A549 (cell line): ENCODE data around the gene ZSWIM3. TPM values are rescaled to one million over a fixed set of nuclear protein-coding genes. Genes with fewer than 3 reads are reported as not detected.

Experiments
- ATAC-seq, 2 experiments: fragments of 200-7000 bp in 1 of 2; fragments of >200 bp in 1 of 2; cut with Nextera tagmentation in 1 of 2; cut with Tn5 transposase in 1 of 2; 3 replicates each; pipeline versions ENCODE4 v1.8.0 to v1.9.1; 2018 to 2020; ENCODE audit warnings: mild to moderate bottlenecking in 1 of 2, moderate library complexity in 1 of 2
- CTCF ChIA-PET: fragments of 300-600 bp; sonication (Branson Sonifier 250); formaldehyde crosslinking; extraction: SDS; loops from one replicate; lab custom pipeline; 2021; ENCODE audit warnings: antibody characterized with exemption, inconsistent platforms; lab: Yijun Ruan, JAX
- POLR2A ChIA-PET: fragments of 350-600 bp; formaldehyde crosslinking; extraction: SDS; loops from one replicate; lab custom pipeline; 2021; ENCODE audit warnings: antibody characterized with exemption, inconsistent platforms; lab: Yijun Ruan, JAX
- DNase-seq, 2 experiments: peaks; one replicate each; pipeline versions ENCODE4 v3.0.0 to v3.0.0-alpha.2; 2011 to 2016; ENCODE audit warnings: low read depth in 1 of 2, low spot score in 1 of 2
- FAIRE-seq: peaks from 2 replicates; lab custom pipeline; 2011; peaks lifted over from hg19 to GRCh38; lab: Jason Lieb, UNC
- H3K27ac ChIP-seq, 2 experiments: fragments of >200 bp; sonication (Bioruptor Twin); formaldehyde crosslinking; 3 replicates each; pipeline ENCODE4 v1.5.1; 2016 to 2017
- H3K4me1 ChIP-seq: fragments of >200 bp; sonication (Bioruptor Twin); formaldehyde crosslinking; 3 replicates; pipeline ENCODE4 v1.6.1; 2016
- H3K4me2 ChIP-seq: fragments of >200 bp; sonication (Bioruptor Twin); formaldehyde crosslinking; 3 replicates; pipeline ENCODE4 v1.6.1; 2016
- H3K4me3 ChIP-seq: fragments of >200 bp; sonication (Bioruptor Twin); formaldehyde crosslinking; 3 replicates; pipeline ENCODE4 v1.5.1; 2016
- H3K9me3 ChIP-seq: fragments of >200 bp; sonication (Bioruptor Twin); formaldehyde crosslinking; 3 replicates; pipeline ENCODE4 v1.6.1; 2016
- EHF ChIP-seq: fragments of 250-450 bp; sonication (Bioruptor Pico); IDR thresholded peaks from 2 replicates; pipeline ENCODE4 v1.5.0; 2020; ENCODE audit warnings: mild to moderate bottlenecking
- ESRRA ChIP-seq: fragments of 150-350 bp; IDR thresholded peaks from 2 replicates; pipeline ENCODE4 v1.6.1; 2014; ENCODE audit warnings: mild to moderate bottlenecking, low read length, borderline replicate concordance
- FOSL2 ChIP-seq, 2 experiments: fragments of 450-650 bp in 1 of 2; fragments of >200 bp in 1 of 2; sonication (Bioruptor Twin) in 1 of 2; formaldehyde crosslinking; IDR thresholded peaks; 2 replicates each; pipeline versions ENCODE4 v1.5.0 to v1.6.1; 2016 to 2020; ENCODE audit warnings: mild to moderate bottlenecking in 1 of 2, moderate library complexity in 1 of 2
- GATA3 ChIP-seq: IDR thresholded peaks from 2 replicates; pipeline ENCODE4 v1.6.1; 2012; ENCODE audit warnings: borderline replicate concordance
- HDAC2 ChIP-seq: fragments of 200-600 bp; sonication (generic); IDR thresholded peaks from 2 replicates; pipeline ENCODE4 v1.6.1; 2016
- HES2 ChIP-seq: fragments of >200 bp; sonication (Bioruptor Twin); formaldehyde crosslinking; IDR thresholded peaks from 2 replicates; pipeline ENCODE4 v1.6.1; 2016
- HOXB13 ChIP-seq: fragments of 250-450 bp; sonication (Bioruptor Pico); IDR thresholded peaks from 2 replicates; pipeline ENCODE4 v1.5.0; 2020; ENCODE audit warnings: low read depth, mild to moderate bottlenecking, moderate library complexity
- HOXB5 ChIP-seq: fragments of 250-450 bp; sonication (Bioruptor Pico); IDR thresholded peaks from 2 replicates; pipeline ENCODE4 v1.5.0; 2020; ENCODE audit warnings: mild to moderate bottlenecking, moderate library complexity
- JUN ChIP-seq, 2 experiments: fragments of >200 bp; sonication (Bioruptor Twin); formaldehyde crosslinking; IDR thresholded peaks; 2 replicates in 1 of 2; 3 replicates in 1 of 2; pipeline ENCODE4 v1.6.1; 2016 to 2017
- JUNB ChIP-seq: fragments of >200 bp; sonication (Bioruptor Twin); formaldehyde crosslinking; IDR thresholded peaks from 2 replicates; pipeline ENCODE4 v1.6.1; 2016
- KDM1A ChIP-seq: fragments of 200-600 bp; sonication (generic); IDR thresholded peaks from 2 replicates; pipeline ENCODE4 v1.6.1; 2016; ENCODE audit warnings: low read depth, mild to moderate bottlenecking
- MAX ChIP-seq: IDR thresholded peaks from 2 replicates; pipeline ENCODE4 v1.6.1; 2012
- MYC ChIP-seq: IDR thresholded peaks from 2 replicates; pipeline ENCODE4 v1.6.1; 2012; ENCODE audit warnings: mild to moderate bottlenecking, inconsistent platforms, low read length, improper control_type of control experiment, borderline replicate concordance
- NFE2L2 ChIP-seq: fragments of 150-350 bp; conservative IDR thresholded peaks from 2 replicates; pipeline ENCODE4 v1.6.1; 2014; ENCODE audit warnings: low read length
- PHF8 ChIP-seq: fragments of 200-600 bp; sonication (generic); IDR thresholded peaks from 2 replicates; pipeline ENCODE4 v1.6.1; 2016; ENCODE audit warnings: low read depth, mild to moderate bottlenecking, antibody characterized with exemption, moderate library complexity, borderline replicate concordance
- POLR2A ChIP-seq: IDR thresholded peaks from 2 replicates; pipeline ENCODE4 v1.6.1; 2012; ENCODE audit warnings: mild to moderate bottlenecking, low read length
- RCOR1 ChIP-seq: fragments of 150-350 bp; IDR thresholded peaks from 2 replicates; pipeline ENCODE4 v1.6.1; 2014; ENCODE audit warnings: antibody characterized with exemption, low read length, low read depth
- REST ChIP-seq: fragments of 200-600 bp; sonication (generic); IDR thresholded peaks from 2 replicates; pipeline ENCODE4 v1.6.1; 2016; ENCODE audit warnings: antibody characterized with exemption, mild to moderate bottlenecking, moderate library complexity
- RFX5 ChIP-seq: fragments of 450-650 bp; IDR thresholded peaks from 2 replicates; pipeline ENCODE4 v1.7.1; 2014; ENCODE audit warnings: antibody characterized with exemption, mild to moderate bottlenecking, moderate library complexity
- RNF2 ChIP-seq: fragments of 200-600 bp; sonication (generic); IDR thresholded peaks from 2 replicates; pipeline ENCODE4 v1.6.1; 2016; ENCODE audit warnings: low read depth, mild to moderate bottlenecking, antibody characterized with exemption, moderate library complexity, borderline replicate concordance
- ZFP36 ChIP-seq: fragments of 450-650 bp; IDR thresholded peaks from 2 replicates; pipeline ENCODE4 v1.6.1; 2014; ENCODE audit warnings: borderline replicate concordance; ENCODE audit not compliant: partially characterized antibody
- WGBS: methylation state at CpG from one replicate; pipeline ENCODE4 v1.1.6; 2017; ENCODE audit errors: missing lambda C conversion rate; 5-methylcytosine and 5-hydroxymethylcytosine counted together
- polyA plus RNA-seq, 4 experiments: library from polyadenylated mRNA; depleted of rRNA in 3 of 4; stranded (reverse); fragments of >200 nt; fragmentation: RNase III in 1 of 4; extraction: RNeasy Plus Mini Kit Qiagen cat#74134 plus additional on column Dnase treatment in 1 of 4; gene quantifications; 2 replicates in 3 of 4; 3 replicates in 1 of 4; pipeline ENCODE4 v1.2.3, GENCODE V29; 2011 to 2017
- TF ChIP-seq, protein P1 (sequence below): IDR thresholded peaks from 2 replicates; pipeline ENCODE4 v1.6.1; 2012
- TF ChIP-seq, protein P2 (sequence below): fragments of >200 bp; sonication (Bioruptor Twin); formaldehyde crosslinking; IDR thresholded peaks from 3 replicates; pipeline ENCODE4 v1.6.1; 2016
- TF ChIP-seq, protein P3 (sequence below): fragments of 150-350 bp; IDR thresholded peaks from 2 replicates; pipeline ENCODE4 v1.6.1; 2014; ENCODE audit warnings: low read depth, mild to moderate bottlenecking, low read length
- TF ChIP-seq, protein P4 (sequence below): fragments of 450-650 bp; IDR thresholded peaks from 2 replicates; pipeline ENCODE4 v1.6.1; 2014; ENCODE audit warnings: antibody characterized with exemption

The ZSWIM3 gene
- polyA plus RNA-seq, 2 of the 4 experiments (the other 2 are of a cell fraction): 1.1 to 1.3 TPM

GRCh38 chr20:45880988-45881788 is 23.8 kb downstream of the ZSWIM3 start, which contains the start of gene ZSWIM1:
Gene ZSWIM1, plus strand, starts transcription at chr20:45881227. Its CDS starts 1,366 bp downstream, at chr20:45882593.
- TF ChIP-seq HDAC2 (0 out of 2 replicates have a peak, but pooled peaks have one; percentile 42), HOXB5 (CRISPR knock-in tag) (no peak), RNF2 (no peak), MAX (no peak), ZFP36 (peak; percentile 67), MYC (no peak), EHF (no peak), KDM1A (peak; percentile 69), RFX5 (peak; percentile 77; the same call in 1 of the 2 replicates), JUNB (no peak), POLR2A (peak; percentile 89), JUN (IDR thresholded peaks at IDR 0.05) (peak; percentile 50 to 58; a peak in 3 of 5 replicates), PHF8 (peak; percentile 65; the same call in 1 of the 2 replicates)
- TF ChIP-seq, protein P1, sequence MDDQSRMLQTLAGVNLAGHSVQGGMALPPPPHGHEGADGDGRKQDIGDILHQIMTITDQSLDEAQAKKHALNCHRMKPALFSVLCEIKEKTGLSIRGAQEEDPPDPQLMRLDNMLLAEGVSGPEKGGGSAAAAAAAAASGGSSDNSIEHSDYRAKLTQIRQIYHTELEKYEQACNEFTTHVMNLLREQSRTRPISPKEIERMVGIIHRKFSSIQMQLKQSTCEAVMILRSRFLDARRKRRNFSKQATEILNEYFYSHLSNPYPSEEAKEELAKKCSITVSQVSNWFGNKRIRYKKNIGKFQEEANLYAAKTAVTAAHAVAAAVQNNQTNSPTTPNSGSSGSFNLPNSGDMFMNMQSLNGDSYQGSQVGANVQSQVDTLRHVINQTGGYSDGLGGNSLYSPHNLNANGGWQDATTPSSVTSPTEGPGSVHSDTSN: peak; percentile 98
- TF ChIP-seq, protein P2, sequence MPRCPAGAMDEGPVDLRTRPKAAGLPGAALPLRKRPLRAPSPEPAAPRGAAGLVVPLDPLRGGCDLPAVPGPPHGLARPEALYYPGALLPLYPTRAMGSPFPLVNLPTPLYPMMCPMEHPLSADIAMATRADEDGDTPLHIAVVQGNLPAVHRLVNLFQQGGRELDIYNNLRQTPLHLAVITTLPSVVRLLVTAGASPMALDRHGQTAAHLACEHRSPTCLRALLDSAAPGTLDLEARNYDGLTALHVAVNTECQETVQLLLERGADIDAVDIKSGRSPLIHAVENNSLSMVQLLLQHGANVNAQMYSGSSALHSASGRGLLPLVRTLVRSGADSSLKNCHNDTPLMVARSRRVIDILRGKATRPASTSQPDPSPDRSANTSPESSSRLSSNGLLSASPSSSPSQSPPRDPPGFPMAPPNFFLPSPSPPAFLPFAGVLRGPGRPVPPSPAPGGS: peak; percentile 58; the same call in 1 of the 3 replicates
- TF ChIP-seq, protein P3, sequence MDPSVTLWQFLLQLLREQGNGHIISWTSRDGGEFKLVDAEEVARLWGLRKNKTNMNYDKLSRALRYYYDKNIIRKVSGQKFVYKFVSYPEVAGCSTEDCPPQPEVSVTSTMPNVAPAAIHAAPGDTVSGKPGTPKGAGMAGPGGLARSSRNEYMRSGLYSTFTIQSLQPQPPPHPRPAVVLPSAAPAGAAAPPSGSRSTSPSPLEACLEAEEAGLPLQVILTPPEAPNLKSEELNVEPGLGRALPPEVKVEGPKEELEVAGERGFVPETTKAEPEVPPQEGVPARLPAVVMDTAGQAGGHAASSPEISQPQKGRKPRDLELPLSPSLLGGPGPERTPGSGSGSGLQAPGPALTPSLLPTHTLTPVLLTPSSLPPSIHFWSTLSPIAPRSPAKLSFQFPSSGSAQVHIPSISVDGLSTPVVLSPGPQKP: no peak
- TF ChIP-seq, all 56 proteins: peak for 9
- POLR2A ChIA-PET: interaction anchor here (0.6 to 2.2 kb wide), 15 partner anchors 9 to 518 kb away, joined by 3 to 26 read pairs (median 4); partner anchors contain the start of genes CTSA, NEURL2, SNX21 and SYS1
- Histone ChIP-seq H3K4me2 (peak within 1 kb of the TSS; percentile 92), H3K4me1 (peaks cover 17% of the 10 kb centered on the region), H3K27ac (peak within 1 kb of the TSS; percentile 79 to 81), H3K4me3 (peak within 1 kb of the TSS; percentile 73), H3K9me3 (no peaks in the 10 kb centered on the region)
- CTCF ChIA-PET: interaction anchor here (0.7 to 1.9 kb wide), 10 partner anchors 9 to 133 kb away, joined by 3 to 12 read pairs (median 4); partner anchors contain the start of genes CTSA and NEURL2
- FAIRE-seq: peak; percentile 92
- DNase-seq: peak; percentile 98 to 99
- peak; percentile 99 to 100 for ATAC-seq
- WGBS: 1% methylated on average over 23 of the region's 23 CpGs

DNA sequence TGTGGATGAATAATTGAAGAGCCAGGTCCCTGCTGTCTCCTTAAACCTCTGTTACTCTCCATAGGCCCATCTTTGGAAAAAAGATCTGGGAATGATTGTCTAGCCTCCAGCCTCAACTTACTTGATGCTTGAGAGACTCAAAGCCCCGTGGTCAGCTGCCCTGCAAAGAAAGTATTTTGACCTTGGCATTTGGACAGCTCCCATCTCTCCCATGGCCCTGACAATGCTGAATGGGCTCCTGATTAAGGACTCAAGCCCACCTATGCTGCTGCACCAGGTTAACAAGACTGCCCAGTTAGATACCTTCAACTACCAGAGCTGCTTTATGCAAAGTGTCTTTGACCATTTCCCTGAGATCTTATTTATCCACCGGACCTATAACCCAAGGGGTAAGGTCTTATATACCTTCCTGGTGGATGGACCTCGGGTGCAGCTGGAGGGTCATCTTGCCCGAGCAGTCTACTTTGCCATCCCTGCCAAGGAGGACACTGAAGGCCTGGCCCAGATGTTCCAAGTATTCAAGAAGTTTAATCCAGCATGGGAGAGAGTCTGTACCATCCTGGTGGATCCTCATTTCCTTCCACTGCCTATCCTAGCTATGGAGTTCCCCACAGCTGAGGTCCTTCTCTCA is 25.2 kb downstream of the ZSWIM3 start:
- Histone ChIP-seq H3K4me3 (no peak overlapping the region), H3K4me1 (peaks cover 17% of the 10 kb centered on the region), H3K9me3 (no peaks in the 10 kb centered on the region), H3K4me2 (peak overlapping the region; percentile 92; the same call in 1 of the 3 replicates), H3K27ac (no peak overlapping the region)
- no peak for ATAC-seq
- WGBS: 84% methylated on average over 4 of the region's 4 CpGs
- no peak for FAIRE-seq
- ChIA-PET CTCF (interaction anchor here (0.6 to 2.0 kb wide), 7 partner anchors 8 to 560 kb away, joined by 3 to 12 read pairs (median 4); partner anchors contain the start of genes CTSA and NEURL2), POLR2A (interaction anchor here (1.0 to 2.2 kb wide), 3 partner anchors 9 to 59 kb away, joined by 3 to 12 read pairs (median 4); partner anchors contain the start of genes CTSA and SNX21)
- no peak for DNase-seq
- TF ChIP-seq JUN (IDR thresholded peaks at IDR 0.05): no peak
- no peak for TF ChIP-seq REST
- TF ChIP-seq, protein P4, sequence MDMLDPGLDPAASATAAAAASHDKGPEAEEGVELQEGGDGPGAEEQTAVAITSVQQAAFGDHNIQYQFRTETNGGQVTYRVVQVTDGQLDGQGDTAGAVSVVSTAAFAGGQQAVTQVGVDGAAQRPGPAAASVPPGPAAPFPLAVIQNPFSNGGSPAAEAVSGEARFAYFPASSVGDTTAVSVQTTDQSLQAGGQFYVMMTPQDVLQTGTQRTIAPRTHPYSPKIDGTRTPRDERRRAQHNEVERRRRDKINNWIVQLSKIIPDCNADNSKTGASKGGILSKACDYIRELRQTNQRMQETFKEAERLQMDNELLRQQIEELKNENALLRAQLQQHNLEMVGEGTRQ: no peak
- TF ChIP-seq ESRRA: no peak
- no peak for TF ChIP-seq NFE2L2
- no peak for TF ChIP-seq JUNB
- no peak for TF ChIP-seq FOSL2 (IDR thresholded peaks at IDR 0.05)
- TF ChIP-seq FOSL2 (CRISPR knock-in tag; IDR thresholded peaks at IDR 0.05): no peak
- TF ChIP-seq GATA3: no peak
- TF ChIP-seq RCOR1: no peak
- no peak for TF ChIP-seq MAX
- no peak for TF ChIP-seq HDAC2
- TF ChIP-seq HES2: no peak
- no peak for TF ChIP-seq HOXB13 (CRISPR knock-in tag)
